HepG2 (cell line): Measurements from ENCODE around the gene ABHD4. TPM values are rescaled to one million over a fixed set of nuclear protein-coding genes. Genes with fewer than 3 reads are reported as not detected.

Experiments
- ATAC-seq: fragments of 200-7000 bp; cut with Tn5 transposase; 3 replicates; pipeline ENCODE4 v1.9.1; 2020; ENCODE audit warnings: mild to moderate bottlenecking, moderate library complexity
- BruUV-seq: library from RNA; stranded (reverse); fragments of 400-500 nt; replicated peaks from 2 replicates; lab custom pipeline; 2021; lab: Mats Ljungman, UMichigan
- CTCF ChIA-PET: fragments of 300-600 bp; formaldehyde crosslinking; extraction: SDS; loops from one replicate; lab custom pipeline; 2021; ENCODE audit warnings: low total read pairs, inconsistent platforms, low intra/inter-chr PET ratio; lab: Yijun Ruan, JAX
- POLR2A ChIA-PET: fragments of 350-600 bp; sonication (Branson Sonifier 250); formaldehyde crosslinking; loops from one replicate; lab custom pipeline; 2020; ENCODE audit warnings: antibody characterized with exemption, inconsistent platforms; lab: Yijun Ruan, JAX
- DNase-seq: peaks from one replicate; pipeline ENCODE4 v3.0.0-alpha.2; 2015; ENCODE audit warnings: low spot score
- FAIRE-seq: peaks from 3 replicates; lab custom pipeline; 2011; peaks lifted over from hg19 to GRCh38; lab: Jason Lieb, UNC
- H2AFZ ChIP-seq: one replicate; pipeline ENCODE4 v1.6.1; 2011; ENCODE audit warnings: low read length, inconsistent platforms
- H3K27ac ChIP-seq: fragments of 300-600 bp; 3 replicates; pipeline ENCODE4 v1.8.0; 2011; ENCODE audit warnings: mixed run types, mild to moderate bottlenecking, mixed read lengths, low read length, inconsistent platforms; ENCODE audit not compliant: insufficient read depth; ENCODE audit errors: extremely low read length
- H3K27me3 ChIP-seq, 2 experiments: fragments of 200-600 bp in 1 of 2; 2 replicates in 1 of 2; 3 replicates in 1 of 2; pipeline versions ENCODE4 v1.6.0 to v1.8.0; 2011; ENCODE audit warnings: low read length in 2 of 2, mild to moderate bottlenecking in 2 of 2, moderate library complexity in 2 of 2, inconsistent platforms in 1 of 2; ENCODE audit not compliant: insufficient read depth in 2 of 2, control insufficient read depth in 1 of 2
- H3K36me3 ChIP-seq, 2 experiments: fragments of 200-600 bp in 1 of 2; replicated peaks in 1 of 2; 2 replicates in 1 of 2; 3 replicates in 1 of 2; pipeline versions ENCODE4 v1.5.1 to v1.8.0; 2011; ENCODE audit warnings: low read length in 2 of 2, inconsistent platforms in 1 of 2; ENCODE audit not compliant: insufficient read depth in 2 of 2, control insufficient read depth in 1 of 2
- H3K4me1 ChIP-seq: 2 replicates; pipeline ENCODE4 v1.5.1; 2012; ENCODE audit warnings: low read length, inconsistent platforms; ENCODE audit not compliant: insufficient read depth
- H3K4me2 ChIP-seq: 2 replicates; pipeline ENCODE4 v1.6.0; 2011; ENCODE audit warnings: low read depth, low read length, inconsistent platforms
- H3K4me3 ChIP-seq, 3 experiments: fragments of 200-600 bp in 1 of 3; sonication (generic), shearing (Covaris generic) in 1 of 3; replicated peaks in 1 of 3; 2 replicates each; pipeline ENCODE4 v1.5.1; 2011 to 2016; ENCODE audit warnings: low read length in 3 of 3, inconsistent platforms in 2 of 3, low read depth in 2 of 3, mild to moderate bottlenecking in 2 of 3, control low read depth in 1 of 3, mixed read lengths in 1 of 3; ENCODE audit not compliant: insufficient read depth in 1 of 3
- H3K79me2 ChIP-seq: one replicate; pipeline ENCODE4 v1.6.1; 2011; ENCODE audit warnings: low read length, inconsistent platforms; ENCODE audit not compliant: insufficient read depth
- H3K9ac ChIP-seq: 2 replicates; pipeline ENCODE4 v1.6.0; 2011; ENCODE audit warnings: mild to moderate bottlenecking, low read depth, low read length, inconsistent platforms; ENCODE audit not compliant: insufficient read depth
- H3K9me3 ChIP-seq: 2 replicates; pipeline ENCODE4 v1.5.1; 2012; ENCODE audit warnings: mild to moderate bottlenecking, low read length
- H4K20me1 ChIP-seq: 2 replicates; pipeline ENCODE4 v1.6.0; 2011; ENCODE audit warnings: inconsistent platforms, mild to moderate bottlenecking, low read length, moderate library complexity; ENCODE audit not compliant: insufficient read depth
- DPF2 ChIP-seq: sonication (generic); formaldehyde crosslinking; IDR thresholded peaks from 2 replicates; pipeline ENCODE4 v1.4.0; 2020; ENCODE audit warnings: mild to moderate bottlenecking, low read depth, missing genetic modification reagents, borderline replicate concordance
- GATAD2A ChIP-seq: IDR thresholded peaks from 2 replicates; pipeline ENCODE4 v1.6.1; 2016
- HES4 ChIP-seq: sonication (generic); formaldehyde crosslinking; IDR thresholded peaks from 2 replicates; pipeline ENCODE4 v1.9.0; 2021; ENCODE audit warnings: mild to moderate bottlenecking, missing genetic modification reagents, borderline replicate concordance
- HNF4A ChIP-seq: sonication (generic); formaldehyde crosslinking; IDR thresholded peaks from 2 replicates; pipeline ENCODE4 v1.4.0; 2020; ENCODE audit warnings: missing genetic modification reagents
- MIER3 ChIP-seq: IDR thresholded peaks from 2 replicates; pipeline ENCODE4 v1.6.1; 2016; ENCODE audit warnings: missing compliant biosample characterization, borderline replicate concordance
- NBN ChIP-seq: fragments of 450-650 bp; conservative IDR thresholded peaks from 2 replicates; pipeline ENCODE4 v1.6.1; 2017
- PITX1 ChIP-seq: sonication (generic); formaldehyde crosslinking; IDR thresholded peaks from 2 replicates; pipeline ENCODE4 v1.5.1; 2020; ENCODE audit warnings: mild to moderate bottlenecking, missing genetic modification reagents
- SP2 ChIP-seq: sonication (generic); formaldehyde crosslinking; IDR thresholded peaks from 2 replicates; pipeline ENCODE4 v1.5.1; 2020; ENCODE audit warnings: mild to moderate bottlenecking, missing genetic modification reagents
- TSC22D2 ChIP-seq: sonication (generic); formaldehyde crosslinking; IDR thresholded peaks from 2 replicates; pipeline ENCODE4 v1.5.1; 2020; ENCODE audit warnings: missing genetic modification reagents, mild to moderate bottlenecking, borderline replicate concordance
- U2AF1 ChIP-seq: fragments of 200-400 bp; formaldehyde crosslinking; optimal IDR thresholded peaks from 2 replicates; pipeline ENCODE3; 2017; ENCODE audit warnings: mild to moderate bottlenecking, low read depth, low read length
- ZBTB20 ChIP-seq: sonication (generic); formaldehyde crosslinking; IDR thresholded peaks from 2 replicates; pipeline ENCODE4 v1.8.1; 2023; ENCODE audit warnings: missing genetic modification reagents, low read depth, mild to moderate bottlenecking, borderline replicate concordance
- ZMYM3 ChIP-seq: sonication (generic); formaldehyde crosslinking; IDR thresholded peaks from 2 replicates; pipeline ENCODE4 v1.5.1; 2020; ENCODE audit warnings: mild to moderate bottlenecking, missing genetic modification reagents
- ZNF446 ChIP-seq: sonication (generic); formaldehyde crosslinking; IDR thresholded peaks from 2 replicates; pipeline ENCODE4 v1.5.0; 2020; ENCODE audit warnings: mild to moderate bottlenecking, missing genetic modification reagents
- ZNF605 ChIP-seq: sonication (generic); formaldehyde crosslinking; IDR thresholded peaks from 2 replicates; pipeline ENCODE4 v1.8.0; 2022; ENCODE audit warnings: mild to moderate bottlenecking, missing genetic modification reagents
- ZNF724P ChIP-seq: sonication (generic); formaldehyde crosslinking; IDR thresholded peaks from 2 replicates; pipeline ENCODE4 v1.8.0; 2022; ENCODE audit warnings: missing genetic modification reagents, borderline replicate concordance
- ZNF83 ChIP-seq: sonication (generic); formaldehyde crosslinking; IDR thresholded peaks from 2 replicates; pipeline ENCODE4 v1.4.0; 2020; ENCODE audit warnings: missing genetic modification reagents, mild to moderate bottlenecking, borderline replicate concordance
- WGBS: methylation state at CpG from one replicate; pipeline ENCODE4 v1.1.6; 2017; ENCODE audit warnings: low lambda C conversion rate; 5-methylcytosine and 5-hydroxymethylcytosine counted together
- in situ Hi-C: cut with HindIII; loops from 2 replicates; pipeline ENCODE4 v1.10.0; 2017; ENCODE audit warnings: low pct_unique_long_range_greater_than_20kb; ENCODE audit not compliant: extremely low pct_ligation_motif_present
- intact Hi-C: fragments of 100-400 bp; cut with micrococcal nuclease; formaldehyde crosslinking; loops from one replicate; pipeline ENCODE4 v1.10.0; 2022; ENCODE audit not compliant: unreplicated experiment
- polyA plus RNA-seq, 8 experiments: library from polyadenylated mRNA; depleted of rRNA in 3 of 8; stranded (reverse) in 7 of 8; unstranded in 1 of 8; fragments of >200 nt; fragmentation: Illumina TruSeq in 4 of 8; extraction: Trizol in 4 of 8; gene quantifications; 2 replicates each; pipeline versions ENCODE4 v1.2.1 to v1.2.3, GENCODE V29; 2011 to 2016; ENCODE audit warnings: low read depth in 4 of 8, missing spikeins in 1 of 8, mixed read lengths in 1 of 8; ENCODE audit not compliant: insufficient read depth in 1 of 8
- total RNA-seq, 5 experiments: library from RNA; depleted of rRNA; stranded (reverse); fragments of >200 nt; fragmentation: Illumina TruSeq; extraction: Trizol; gene quantifications; 2 replicates each; pipeline ENCODE4 v1.2.3, GENCODE V29; 2016; ENCODE audit warnings: low read depth in 1 of 5
- TF ChIP-seq, protein P1 (sequence below): sonication (generic); formaldehyde crosslinking; IDR thresholded peaks from 2 replicates; pipeline ENCODE4 v1.4.0; 2020; ENCODE audit warnings: mild to moderate bottlenecking, missing genetic modification reagents
- TF ChIP-seq, protein P2 (sequence below): IDR thresholded peaks from 2 replicates; pipeline ENCODE4 v1.6.1; 2016; ENCODE audit warnings: low read depth, borderline replicate concordance

ABHD4 gene
- total and polyA plus RNA-seq, 2 of the 13 experiments (the other 11 are each of a cell fraction or from before 2014, with no cell fraction given): 16.1 to 47.5 TPM

DNA sequence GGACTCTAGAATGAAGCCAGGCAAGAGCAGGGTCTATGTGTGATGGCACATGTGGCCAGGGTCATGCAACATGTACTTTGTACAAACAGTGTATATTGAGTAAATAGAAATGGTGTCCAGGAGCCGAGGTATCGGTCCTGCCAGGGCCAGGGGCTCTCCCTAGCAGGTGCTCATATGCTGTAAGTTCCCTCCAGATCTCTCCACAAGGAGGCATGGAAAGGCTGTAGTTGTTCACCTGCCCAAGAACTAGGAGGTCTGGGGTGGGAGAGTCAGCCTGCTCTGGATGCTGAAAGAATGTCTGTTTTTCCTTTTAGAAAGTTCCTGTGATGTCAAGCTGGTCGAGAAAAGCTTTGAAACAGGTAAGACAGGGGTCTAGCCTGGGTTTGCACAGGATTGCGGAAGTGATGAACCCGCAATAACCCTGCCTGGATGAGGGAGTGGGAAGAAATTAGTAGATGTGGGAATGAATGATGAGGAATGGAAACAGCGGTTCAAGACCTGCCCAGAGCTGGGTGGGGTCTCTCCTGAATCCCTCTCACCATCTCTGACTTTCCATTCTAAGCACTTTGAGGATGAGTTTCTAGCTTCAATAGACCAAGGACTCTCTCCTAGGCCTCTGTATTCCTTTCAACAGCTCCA is 48.7 kb upstream of the ABHD4 start:
- H3K9ac ChIP-seq: no peak overlapping the region
- peaks cover 5 to 75% of the 10 kb centered on the region in 2 experiments; a peak in 3 of 5 replicates for H3K27me3 ChIP-seq
- ChIA-PET POLR2A (no interaction called here), CTCF (no interaction called here)
- H3K4me3 ChIP-seq: no peak overlapping the region
- no peaks in the 10 kb centered on the region for H3K36me3 ChIP-seq
- no peak overlapping the region for H3K27ac ChIP-seq
- no peak for DNase-seq
- ATAC-seq: peak; percentile 39
- intact Hi-C loops (no loop called here), in situ Hi-C loops (no loop called here)
- 29% methylated on average over 6 of the region's 6 CpGs for WGBS
- 0 out of 2 replicates have a peak, but pooled peaks cover 8% of the 10 kb centered on the region for H3K4me1 ChIP-seq
- H3K4me2 ChIP-seq: no peak overlapping the region
- no peak overlapping the region for H2AFZ ChIP-seq
- no peak for FAIRE-seq
- no TSS peak for BruUV-seq
- no peaks in the 10 kb centered on the region for H3K9me3 ChIP-seq
- H3K79me2 ChIP-seq: no peaks in the 10 kb centered on the region
- H4K20me1 ChIP-seq: no peaks in the 10 kb centered on the region
- TF ChIP-seq U2AF1 (no peak), HNF4A (CRISPR knock-in tag) (peak; percentile 37; the same call in 1 of the 2 replicates), PITX1 (no peak), SP2 (CRISPR knock-in tag) (no peak), HES4 (CRISPR knock-in tag) (0 out of 2 replicates have a peak, but pooled peaks have one; percentile 16), DPF2 (0 out of 2 replicates have a peak, but pooled peaks have one; percentile 38), MIER3 (CRISPR knock-in tag) (no peak), GATAD2A (CRISPR knock-in tag) (0 out of 2 replicates have a peak, but pooled peaks have one; percentile 15), ZBTB20 (CRISPR knock-in tag) (peak; percentile 68; the same call in 1 of the 2 replicates), ZNF83 (CRISPR knock-in tag) (no peak), NBN (no peak), ZMYM3 (CRISPR knock-in tag) (no peak), ZNF605 (CRISPR knock-in tag) (0 out of 2 replicates have a peak, but pooled peaks have one; percentile 38), ZNF446 (0 out of 2 replicates have a peak, but pooled peaks have one; percentile 29), TSC22D2 (CRISPR knock-in tag) (no peak), ZNF724P (CRISPR knock-in tag) (no peak)
- TF ChIP-seq, protein P1, sequence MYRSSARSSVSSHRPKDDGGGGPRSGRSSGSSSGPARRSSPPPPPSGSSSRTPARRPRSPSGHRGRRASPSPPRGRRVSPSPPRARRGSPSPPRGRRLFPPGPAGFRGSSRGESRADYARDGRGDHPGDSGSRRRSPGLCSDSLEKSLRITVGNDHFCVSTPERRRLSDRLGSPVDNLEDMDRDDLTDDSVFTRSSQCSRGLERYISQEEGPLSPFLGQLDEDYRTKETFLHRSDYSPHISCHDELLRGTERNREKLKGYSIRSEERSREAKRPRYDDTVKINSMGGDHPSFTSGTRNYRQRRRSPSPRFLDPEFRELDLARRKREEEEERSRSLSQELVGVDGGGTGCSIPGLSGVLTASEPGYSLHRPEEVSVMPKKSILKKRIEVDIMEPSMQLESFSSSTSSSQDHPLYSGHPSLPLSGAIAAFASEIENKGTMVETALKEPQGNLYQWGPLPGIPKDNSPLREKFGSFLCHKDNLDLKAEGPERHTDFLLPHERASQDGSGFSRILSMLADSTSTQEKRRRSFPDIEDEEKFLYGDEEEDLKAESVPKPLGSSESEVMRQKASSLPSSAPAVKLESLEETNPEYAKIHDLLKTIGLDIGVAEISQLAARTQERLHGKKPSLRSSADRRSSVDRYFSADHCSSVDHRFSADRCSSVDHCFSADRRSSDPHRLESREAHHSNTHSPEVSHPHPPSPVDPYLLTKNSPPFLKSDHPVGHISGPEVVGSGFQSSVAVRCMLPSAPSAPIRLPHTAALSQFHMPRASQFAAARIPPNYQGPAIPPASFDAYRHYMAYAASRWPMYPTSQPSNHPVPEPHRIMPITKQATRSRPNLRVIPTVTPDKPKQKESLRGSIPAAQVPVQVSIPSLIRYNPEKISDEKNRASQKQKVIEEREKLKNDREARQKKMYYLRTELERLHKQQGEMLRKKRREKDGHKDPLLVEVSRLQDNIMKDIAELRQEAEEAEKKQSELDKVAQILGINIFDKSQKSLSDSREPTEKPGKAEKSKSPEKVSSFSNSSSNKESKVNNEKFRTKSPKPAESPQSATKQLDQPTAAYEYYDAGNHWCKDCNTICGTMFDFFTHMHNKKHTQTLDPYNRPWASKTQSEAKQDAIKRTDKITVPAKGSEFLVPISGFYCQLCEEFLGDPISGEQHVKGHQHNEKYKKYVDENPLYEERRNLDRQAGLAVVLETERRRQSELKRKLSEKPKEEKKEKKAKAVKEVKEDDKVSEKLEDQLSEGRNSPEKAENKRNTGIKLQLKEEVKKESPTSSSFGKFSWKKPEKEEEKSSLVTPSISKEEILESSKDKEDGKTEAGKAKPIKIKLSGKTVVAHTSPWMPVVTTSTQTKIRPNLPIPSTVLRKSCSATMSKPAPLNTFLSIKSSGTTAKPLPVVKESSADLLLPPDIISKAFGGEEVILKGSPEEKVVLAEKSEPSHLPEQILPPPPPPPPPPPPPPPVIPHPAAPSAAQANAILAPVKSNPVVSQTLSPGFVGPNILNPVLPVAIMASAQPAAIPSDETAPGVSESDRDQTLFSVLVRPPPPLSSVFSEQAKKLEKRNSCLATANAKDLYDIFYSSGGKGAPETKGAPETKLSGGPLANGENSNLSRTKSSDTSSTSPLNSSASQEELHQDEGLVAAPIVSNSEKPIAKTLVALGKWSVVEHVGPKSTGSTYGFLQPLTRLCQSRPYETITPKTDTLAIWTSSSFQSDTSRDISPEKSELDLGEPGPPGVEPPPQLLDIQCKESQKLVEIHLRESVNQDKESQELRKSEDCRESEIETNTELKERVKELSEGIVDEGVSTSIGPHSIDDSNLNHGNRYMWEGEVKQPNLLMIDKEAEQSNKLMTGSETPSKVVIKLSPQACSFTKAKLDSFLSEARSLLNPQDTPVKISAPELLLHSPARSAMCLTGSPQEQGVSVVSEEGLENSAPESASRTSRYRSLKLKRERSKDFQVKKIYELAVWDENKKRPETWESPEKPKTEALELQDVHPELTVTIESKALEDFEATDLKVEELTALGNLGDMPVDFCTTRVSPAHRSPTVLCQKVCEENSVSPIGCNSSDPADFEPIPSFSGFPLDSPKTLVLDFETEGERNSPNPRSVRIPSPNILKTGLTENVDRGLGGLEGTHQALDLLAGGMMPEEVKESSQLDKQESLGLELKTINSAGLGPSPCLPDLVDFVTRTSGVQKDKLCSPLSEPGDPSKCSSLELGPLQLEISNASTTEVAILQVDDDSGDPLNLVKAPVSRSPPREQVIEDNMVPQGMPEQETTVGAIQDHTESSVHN (CRISPR knock-in tag): no peak
- TF ChIP-seq, protein P2, sequence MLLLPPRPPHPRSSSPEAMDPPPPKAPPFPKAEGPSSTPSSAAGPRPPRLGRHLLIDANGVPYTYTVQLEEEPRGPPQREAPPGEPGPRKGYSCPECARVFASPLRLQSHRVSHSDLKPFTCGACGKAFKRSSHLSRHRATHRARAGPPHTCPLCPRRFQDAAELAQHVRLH (CRISPR knock-in tag): no peak
